ENCODE results near the gene NDFIP2.
"Not testable (repeated sequence)": the region's sequence is repeated elsewhere in the genome, so short reads cannot be mapped to it uniquely, and the experiment has no call there.

NDFIP2 gene

DNA sequence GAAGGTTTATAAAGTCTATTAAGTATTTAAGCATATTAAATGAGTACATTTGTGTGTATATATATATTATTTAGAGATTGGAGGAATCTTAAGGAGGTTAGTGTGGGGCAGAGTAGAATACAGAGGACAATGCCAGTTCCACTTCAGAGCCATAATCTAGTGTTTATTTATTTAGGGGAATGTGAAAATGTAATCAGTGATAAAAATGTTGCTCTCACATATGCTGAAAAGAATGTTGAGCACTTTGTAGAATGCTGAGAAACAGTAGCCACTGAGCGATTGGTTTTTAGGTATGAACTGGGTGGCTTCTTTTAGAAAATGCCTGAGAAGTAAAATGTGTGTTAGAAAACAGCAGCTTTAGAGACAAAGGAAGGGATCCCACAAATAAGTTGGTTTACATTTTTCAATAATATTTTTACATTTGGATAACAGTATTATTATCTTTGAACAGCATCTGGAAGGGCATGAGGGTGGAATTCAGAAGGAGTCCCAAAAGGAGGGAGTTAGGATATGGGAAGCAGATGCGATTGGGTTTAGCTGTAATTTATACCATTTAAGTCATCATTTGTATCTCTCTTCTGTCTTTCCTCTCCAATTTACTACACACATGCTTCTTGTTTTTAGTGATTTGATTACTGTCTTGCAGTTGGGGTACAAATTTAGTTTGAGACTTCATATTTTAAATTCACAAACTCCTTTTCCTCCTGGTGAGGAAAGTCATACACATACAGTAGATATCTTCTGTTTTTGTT is 68.6 kb downstream of the NDFIP2 start:
- H3K4me3 ChIP-seq (ENCODE audit: low read length) = no peak overlapping the region
- TF ChIP-seq, protein P1, sequence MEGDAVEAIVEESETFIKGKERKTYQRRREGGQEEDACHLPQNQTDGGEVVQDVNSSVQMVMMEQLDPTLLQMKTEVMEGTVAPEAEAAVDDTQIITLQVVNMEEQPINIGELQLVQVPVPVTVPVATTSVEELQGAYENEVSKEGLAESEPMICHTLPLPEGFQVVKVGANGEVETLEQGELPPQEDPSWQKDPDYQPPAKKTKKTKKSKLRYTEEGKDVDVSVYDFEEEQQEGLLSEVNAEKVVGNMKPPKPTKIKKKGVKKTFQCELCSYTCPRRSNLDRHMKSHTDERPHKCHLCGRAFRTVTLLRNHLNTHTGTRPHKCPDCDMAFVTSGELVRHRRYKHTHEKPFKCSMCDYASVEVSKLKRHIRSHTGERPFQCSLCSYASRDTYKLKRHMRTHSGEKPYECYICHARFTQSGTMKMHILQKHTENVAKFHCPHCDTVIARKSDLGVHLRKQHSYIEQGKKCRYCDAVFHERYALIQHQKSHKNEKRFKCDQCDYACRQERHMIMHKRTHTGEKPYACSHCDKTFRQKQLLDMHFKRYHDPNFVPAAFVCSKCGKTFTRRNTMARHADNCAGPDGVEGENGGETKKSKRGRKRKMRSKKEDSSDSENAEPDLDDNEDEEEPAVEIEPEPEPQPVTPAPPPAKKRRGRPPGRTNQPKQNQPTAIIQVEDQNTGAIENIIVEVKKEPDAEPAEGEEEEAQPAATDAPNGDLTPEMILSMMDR (IDR thresholded peaks at IDR 0.05; ENCODE audit: insufficient read depth, low read depth, low read length, missing control alignments) = no peak
- DNase-seq (ENCODE audit: low read depth) = no peak

DNA sequence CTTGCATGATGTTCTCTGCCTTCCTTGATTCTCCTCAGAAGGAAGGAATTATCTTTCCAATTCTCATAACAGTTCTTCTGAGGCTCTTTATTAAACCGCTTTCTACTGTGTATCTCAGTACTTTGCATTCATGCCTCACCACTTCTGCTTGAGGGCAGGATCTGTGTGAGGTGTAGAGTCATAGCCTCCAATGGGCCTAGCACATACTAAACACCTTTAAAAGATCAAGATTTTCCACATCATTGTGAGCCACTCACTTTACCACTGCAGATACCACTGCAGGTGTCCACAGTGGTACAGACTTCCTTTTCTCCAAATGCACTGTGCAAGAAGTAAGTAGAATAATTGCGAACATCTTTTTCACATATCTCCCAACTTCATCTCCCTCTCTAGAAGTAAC is 76.7 kb downstream of the NDFIP2 start:
- no peak overlapping the region for H3K4me3 ChIP-seq (ENCODE audit: low read length)
- no peak for DNase-seq (ENCODE audit: low read depth)
- TF ChIP-seq, protein P1 (IDR thresholded peaks at IDR 0.05; ENCODE audit: insufficient read depth, low read depth, low read length, missing control alignments) = no peak

DNA sequence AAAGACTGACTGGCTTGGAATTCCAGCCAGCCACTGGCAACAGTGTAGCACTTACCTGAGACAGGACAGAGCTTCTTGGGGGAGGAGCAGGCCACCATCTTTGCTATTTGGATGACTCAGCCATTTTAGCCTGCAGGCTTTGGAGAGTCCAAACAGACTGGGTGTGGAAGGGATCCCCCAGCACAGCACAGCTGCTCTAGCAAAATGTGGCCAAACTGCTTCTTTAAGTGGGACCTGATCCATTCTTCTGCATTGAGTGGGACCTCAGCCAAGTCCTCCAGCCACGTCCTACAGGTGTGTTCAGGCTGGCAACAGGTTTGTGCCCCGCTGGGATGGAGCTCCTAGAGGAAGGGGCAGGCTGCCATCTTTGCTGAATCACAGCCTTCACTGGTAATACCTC is 80.0 kb downstream of the NDFIP2 start:
- H3K4me3 ChIP-seq (ENCODE audit: low read length) = no peak overlapping the region
- DNase-seq (ENCODE audit: low read depth) = peak; percentile 68
- TF ChIP-seq, protein P1 (IDR thresholded peaks at IDR 0.05; ENCODE audit: insufficient read depth, low read depth, low read length, missing control alignments) = no peak

DNA sequence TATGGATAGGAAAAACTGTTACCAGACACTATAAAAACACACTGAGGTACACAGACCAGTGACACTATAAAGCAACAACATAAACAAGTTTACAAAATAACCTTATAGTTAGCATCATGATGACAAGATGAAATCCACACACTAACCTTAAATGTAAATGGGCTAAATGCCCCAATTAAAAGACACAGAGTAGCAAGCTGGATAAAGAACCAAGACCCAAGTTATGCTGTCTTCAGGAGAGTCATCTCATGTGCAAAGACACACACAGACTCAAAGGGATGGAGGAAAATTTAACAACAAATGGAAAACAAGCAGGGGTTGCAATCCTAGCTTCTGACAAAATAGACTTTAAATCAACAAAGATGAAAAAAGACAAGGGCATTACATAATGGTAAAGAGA is 81.6 kb downstream of the NDFIP2 start:
- TF ChIP-seq, protein P1 (IDR thresholded peaks at IDR 0.05; ENCODE audit: insufficient read depth, low read depth, low read length, missing control alignments) = no peak
- H3K4me3 ChIP-seq (ENCODE audit: low read length) = no peak overlapping the region
- DNase-seq (ENCODE audit: low read depth) = no peak

DNA sequence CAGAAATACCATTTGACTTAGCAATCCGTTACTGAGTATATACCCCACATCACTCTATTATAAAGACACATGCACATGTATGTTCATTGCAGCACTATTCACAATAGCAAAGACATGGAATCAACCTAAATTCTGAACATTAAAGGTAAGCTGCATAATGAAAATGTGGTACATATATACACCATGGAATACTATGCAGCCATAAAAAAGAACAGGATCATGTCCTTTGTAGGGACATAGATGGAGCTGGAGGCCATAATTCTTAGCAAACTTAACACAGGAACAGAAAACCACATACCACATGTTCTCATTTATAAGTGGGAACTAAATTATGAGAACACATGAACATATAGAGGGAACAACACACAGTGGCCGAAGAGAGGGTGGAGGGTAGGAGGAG is 85.2 kb downstream of the NDFIP2 start:
- DNase-seq (ENCODE audit: low read depth) = no peak
- TF ChIP-seq, protein P1 (IDR thresholded peaks at IDR 0.05; ENCODE audit: insufficient read depth, low read depth, low read length, missing control alignments) = no peak

DNA sequence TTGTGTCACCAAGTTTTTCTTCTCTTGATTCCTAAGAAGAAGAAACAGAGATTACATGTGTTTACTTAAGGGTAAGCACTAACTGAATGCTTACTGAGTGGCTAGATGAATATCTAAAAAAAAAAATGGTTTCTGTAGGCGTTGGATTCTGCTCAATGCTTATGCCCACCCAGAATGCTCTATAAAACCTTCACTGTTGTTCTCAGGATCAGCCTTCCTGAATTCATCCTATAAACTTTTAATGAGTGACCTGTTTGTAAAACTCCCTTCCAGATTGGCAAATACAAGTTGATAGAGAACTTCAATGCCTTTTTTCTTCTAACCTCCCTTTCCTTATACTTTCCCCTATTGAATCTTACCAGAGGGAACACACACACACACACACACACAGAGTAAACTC is 90.2 kb downstream of the NDFIP2 start:
- no peak overlapping the region for H3K4me3 ChIP-seq (ENCODE audit: low read length)
- no peak for DNase-seq (ENCODE audit: low read depth)
- TF ChIP-seq, protein P1 (IDR thresholded peaks at IDR 0.05; ENCODE audit: insufficient read depth, low read depth, low read length, missing control alignments) = no peak

More for the DNA sequence above, 85.2 kb downstream of the NDFIP2 start:
- no peak overlapping the region for H3K4me3 ChIP-seq (ENCODE audit: low read length)

DNA sequence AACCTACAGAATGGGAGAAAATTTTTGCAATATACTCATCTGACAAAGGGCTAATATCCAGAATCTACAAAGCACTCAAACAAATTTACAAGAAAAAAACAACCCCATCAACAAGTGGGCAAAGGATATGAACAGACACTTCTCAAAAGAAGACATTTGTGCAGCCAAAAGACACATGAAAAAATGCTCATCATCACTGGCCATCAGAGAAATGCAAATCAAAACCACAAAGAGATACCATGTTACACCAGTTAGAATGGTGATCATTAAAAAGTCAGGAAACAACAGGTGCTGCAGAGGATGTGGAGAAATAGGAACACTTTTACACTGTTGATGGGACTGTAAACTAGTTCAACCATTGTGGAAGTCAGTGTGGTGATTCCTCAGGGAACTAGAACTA is 92.9 kb downstream of the NDFIP2 start:
- DNase-seq (ENCODE audit: low read depth); H3K4me3 ChIP-seq (ENCODE audit: low read length): not testable (repeated sequence)

Measured in epithelial cell of esophagus (primary cell).